Caco-2 (cell line): Measurements from ENCODE around the gene FOXN3. TPM values are rescaled to one million over a fixed set of nuclear protein-coding genes. Genes with fewer than 3 reads are reported as not detected.

Experiments used
- BruUV-seq: library from RNA; stranded (reverse); fragments of 400-500 nt; replicated peaks from 2 replicates; lab custom pipeline; 2021; lab: Mats Ljungman, UMichigan
- CTCF ChIA-PET: fragments of 300-600 bp; sonication (Branson Sonifier 250); formaldehyde crosslinking; loops from one replicate; lab custom pipeline; 2022; ENCODE audit warnings: antibody characterized with exemption; lab: Charles Lee
- POLR2A ChIA-PET: fragments of 300-600 bp; sonication (Branson Sonifier 250); formaldehyde crosslinking; loops from one replicate; lab custom pipeline; 2022; ENCODE audit warnings: antibody characterized with exemption; lab: Charles Lee
- DNase-seq, 2 experiments: peaks; one replicate each; pipeline versions ENCODE4 v3.0.0 to v3.0.0-alpha.2; 2020 to 2022
- H3K27me3 ChIP-seq: replicated peaks from 2 replicates; pipeline ENCODE4 v1.6.0; 2011; ENCODE audit warnings: low read length; ENCODE audit not compliant: control insufficient read depth, insufficient read depth
- H3K36me3 ChIP-seq: 2 replicates; pipeline ENCODE4 v1.5.1; 2011; ENCODE audit warnings: low read length; ENCODE audit not compliant: control insufficient read depth, insufficient read depth
- H3K4me1 ChIP-seq: fragments of 250-450 bp; sonication (Bioruptor Pico); 2 replicates; pipeline ENCODE4 v1.5.1; 2020; ENCODE audit warnings: mild to moderate bottlenecking
- H3K4me3 ChIP-seq: 2 replicates; pipeline ENCODE4 v1.5.1; 2011; ENCODE audit warnings: low read depth, mild to moderate bottlenecking, control low read depth, low read length
- H3K9me3 ChIP-seq: fragments of 250-450 bp; sonication (Bioruptor Pico); 2 replicates; pipeline ENCODE4 v1.5.1; 2020; ENCODE audit warnings: mild to moderate bottlenecking, moderate library complexity
- H3K27ac Mint-ChIP-seq: one replicate; pipeline ENCODE4 v1.8.0; 2022; ENCODE audit warnings: mixed read lengths; ENCODE audit not compliant: unreplicated experiment
- H3K27me3 Mint-ChIP-seq: one replicate; pipeline ENCODE4 v1.8.0; 2022; ENCODE audit warnings: mixed read lengths; ENCODE audit not compliant: insufficient read depth, unreplicated experiment
- H3K36me3 Mint-ChIP-seq: one replicate; pipeline ENCODE4 v1.8.0; 2022; ENCODE audit warnings: mild to moderate bottlenecking, mixed read lengths; ENCODE audit not compliant: insufficient read depth, unreplicated experiment
- H3K4me1 Mint-ChIP-seq: one replicate; pipeline ENCODE4 v1.8.0; 2022; ENCODE audit warnings: low read depth, mixed read lengths; ENCODE audit not compliant: unreplicated experiment
- H3K4me3 Mint-ChIP-seq: one replicate; pipeline ENCODE4 v1.8.0; 2022; ENCODE audit warnings: mild to moderate bottlenecking, moderate library complexity, mixed read lengths; ENCODE audit not compliant: unreplicated experiment
- H3K9me3 Mint-ChIP-seq: one replicate; pipeline ENCODE4 v1.8.0; 2022; ENCODE audit warnings: mixed read lengths; ENCODE audit not compliant: unreplicated experiment
- intact Hi-C: fragments of 100-400 bp; cut with micrococcal nuclease; formaldehyde crosslinking; loops from one replicate; pipeline ENCODE4 v1.10.0; 2022; ENCODE audit not compliant: unreplicated experiment
- total RNA-seq: library from RNA; stranded (reverse); gene quantifications from 2 replicates; pipeline ENCODE4 v1.2.3, GENCODE V29; 2022
- TF ChIP-seq, protein P1 (sequence below), 2 experiments: fragments of 200-600 bp in 1 of 2; IDR thresholded peaks; 1 replicate in 1 of 2; 2 replicates in 1 of 2; pipeline versions ENCODE4 v1.5.1 to v1.8.0; 2011 to 2022; ENCODE audit warnings: antibody characterized with exemption in 1 of 2, control low read depth in 1 of 2, inconsistent platforms in 1 of 2, low read depth in 1 of 2, low read length in 1 of 2, mild to moderate bottlenecking in 1 of 2, moderate library complexity in 1 of 2; ENCODE audit not compliant: insufficient read depth in 1 of 2, severe bottlenecking in 1 of 2, unreplicated experiment in 1 of 2

FOXN3 gene
- total RNA-seq, 1 experiment from 2014 or later: 20.6 TPM

DNA sequence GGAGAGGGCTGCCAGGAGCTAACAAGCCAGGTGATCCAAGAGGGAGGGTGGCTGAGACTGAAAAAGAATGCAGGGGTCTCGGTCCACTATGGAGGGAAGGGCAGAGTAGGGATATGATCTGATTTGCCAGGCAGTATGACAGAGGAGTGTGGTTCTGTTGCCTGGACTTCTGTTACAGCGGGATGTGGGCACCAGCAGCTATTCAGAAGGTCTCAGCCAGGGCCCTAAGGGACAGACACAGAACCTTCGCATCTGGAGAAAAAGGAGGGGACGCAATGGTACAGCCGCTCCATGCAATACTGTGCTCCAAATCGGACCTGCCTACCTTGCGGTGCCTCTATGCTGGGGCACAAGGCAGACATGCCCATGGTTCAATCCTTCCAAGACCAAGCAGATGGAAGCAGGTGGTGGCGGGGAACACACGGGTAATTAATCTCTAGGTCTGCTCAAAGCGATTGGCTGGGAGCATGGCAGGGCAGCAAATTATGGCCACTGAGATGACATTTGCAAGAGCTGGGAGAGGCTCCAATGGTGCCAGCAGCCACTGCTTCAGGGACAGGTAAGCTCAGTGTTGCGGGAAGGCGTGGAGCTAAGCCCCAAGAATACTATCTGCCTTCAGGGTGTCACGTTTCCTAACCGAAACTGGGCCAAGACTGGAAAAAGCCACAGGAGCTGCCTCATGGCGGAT lies 185.5 kb downstream of the FOXN3 start:
- TF ChIP-seq, protein P1, sequence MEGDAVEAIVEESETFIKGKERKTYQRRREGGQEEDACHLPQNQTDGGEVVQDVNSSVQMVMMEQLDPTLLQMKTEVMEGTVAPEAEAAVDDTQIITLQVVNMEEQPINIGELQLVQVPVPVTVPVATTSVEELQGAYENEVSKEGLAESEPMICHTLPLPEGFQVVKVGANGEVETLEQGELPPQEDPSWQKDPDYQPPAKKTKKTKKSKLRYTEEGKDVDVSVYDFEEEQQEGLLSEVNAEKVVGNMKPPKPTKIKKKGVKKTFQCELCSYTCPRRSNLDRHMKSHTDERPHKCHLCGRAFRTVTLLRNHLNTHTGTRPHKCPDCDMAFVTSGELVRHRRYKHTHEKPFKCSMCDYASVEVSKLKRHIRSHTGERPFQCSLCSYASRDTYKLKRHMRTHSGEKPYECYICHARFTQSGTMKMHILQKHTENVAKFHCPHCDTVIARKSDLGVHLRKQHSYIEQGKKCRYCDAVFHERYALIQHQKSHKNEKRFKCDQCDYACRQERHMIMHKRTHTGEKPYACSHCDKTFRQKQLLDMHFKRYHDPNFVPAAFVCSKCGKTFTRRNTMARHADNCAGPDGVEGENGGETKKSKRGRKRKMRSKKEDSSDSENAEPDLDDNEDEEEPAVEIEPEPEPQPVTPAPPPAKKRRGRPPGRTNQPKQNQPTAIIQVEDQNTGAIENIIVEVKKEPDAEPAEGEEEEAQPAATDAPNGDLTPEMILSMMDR (IDR thresholded peaks at IDR 0.05; ENCODE audit: insufficient read depth in 1 of 2, low read depth in 1 of 2, low read length in 1 of 2, severe bottlenecking in 1 of 2, unreplicated experiment in 1 of 2): no peak
- no TSS peak for BruUV-seq
- no peaks in the 10 kb centered on the region for H3K27me3 Mint-ChIP-seq
- POLR2A ChIA-PET: no interaction called here
- no peak overlapping the region for H3K27ac Mint-ChIP-seq
- H3K36me3 Mint-ChIP-seq: no peaks in the 10 kb centered on the region
- CTCF ChIA-PET: no interaction called here
- DNase-seq: no peak
- H3K27me3 ChIP-seq: no peaks in the 10 kb centered on the region
- H3K9me3 Mint-ChIP-seq: no peaks in the 10 kb centered on the region
- H3K4me1 Mint-ChIP-seq: no peaks in the 10 kb centered on the region
- no peaks in the 10 kb centered on the region for H3K36me3 ChIP-seq
- no peaks in the 10 kb centered on the region for H3K4me1 ChIP-seq
- H3K4me3 ChIP-seq: no peak overlapping the region
- intact Hi-C loops: no loop called here
- no peaks in the 10 kb centered on the region for H3K9me3 ChIP-seq
- H3K4me3 Mint-ChIP-seq: no peak overlapping the region

DNA sequence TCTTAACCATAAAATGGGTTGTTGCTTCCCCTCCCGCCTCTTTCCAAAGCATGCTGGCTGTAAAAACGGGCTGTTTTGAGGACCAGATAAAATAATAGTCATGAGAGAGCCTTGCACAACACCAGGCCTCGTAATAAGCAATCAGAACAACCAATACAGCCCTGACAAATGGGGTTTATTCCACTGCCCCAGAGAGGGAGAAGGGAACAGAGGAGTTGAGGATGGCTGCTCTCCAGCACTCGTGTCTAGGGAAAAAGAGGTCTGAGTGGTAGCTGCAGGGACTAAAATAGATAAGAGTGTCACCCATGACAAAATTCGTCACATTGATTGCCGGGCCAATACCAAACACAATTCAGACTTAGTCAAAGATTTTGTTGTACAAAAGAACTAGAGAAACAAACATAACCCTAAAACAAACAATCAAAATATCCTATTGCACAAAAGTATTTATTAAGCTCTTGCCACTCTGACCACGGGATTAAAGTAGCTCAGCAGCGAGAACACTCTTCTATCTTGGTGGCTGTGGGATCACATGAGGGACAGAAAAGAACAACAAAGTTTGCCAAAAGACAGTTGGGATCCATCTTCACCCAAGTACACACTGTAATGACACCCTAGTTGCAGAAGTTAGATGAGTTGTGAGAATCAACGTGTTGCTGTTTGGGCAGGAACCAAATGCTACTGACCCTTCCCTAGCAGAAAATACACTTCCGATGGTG lies 188.0 kb downstream of the FOXN3 start:
- Mint-ChIP-seq H3K9me3 (no peaks in the 10 kb centered on the region), H3K27ac (no peak overlapping the region), H3K4me1 (no peaks in the 10 kb centered on the region), H3K36me3 (no peaks in the 10 kb centered on the region), H3K27me3 (no peaks in the 10 kb centered on the region), H3K4me3 (no peak overlapping the region)
- Histone ChIP-seq H3K4me3 (no peak overlapping the region), H3K4me1 (no peaks in the 10 kb centered on the region), H3K9me3 (no peaks in the 10 kb centered on the region), H3K36me3 (no peaks in the 10 kb centered on the region), H3K27me3 (no peaks in the 10 kb centered on the region)
- no peak for DNase-seq
- intact Hi-C loops: no loop called here
- CTCF ChIA-PET: no interaction called here
- TF ChIP-seq, protein P1 (IDR thresholded peaks at IDR 0.05; ENCODE audit: insufficient read depth in 1 of 2, low read depth in 1 of 2, low read length in 1 of 2, severe bottlenecking in 1 of 2, unreplicated experiment in 1 of 2): no peak
- POLR2A ChIA-PET: no interaction called here
- no TSS peak for BruUV-seq

DNA sequence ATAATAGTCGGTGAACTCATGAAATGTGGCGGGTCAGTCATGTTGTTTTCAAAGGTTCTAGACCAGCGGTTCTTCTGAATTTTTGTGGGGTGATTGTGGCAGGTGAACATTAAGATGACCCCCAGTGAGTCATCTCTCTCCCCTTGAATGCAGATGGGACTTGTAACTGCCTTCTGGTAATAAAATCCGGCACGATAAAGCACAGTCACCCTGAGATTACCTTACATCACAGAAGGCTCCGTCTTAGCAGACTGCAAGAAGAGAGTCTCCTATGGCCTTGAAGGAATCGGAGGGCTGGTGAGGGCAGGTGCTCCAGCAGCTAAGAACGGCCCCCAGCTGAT lies 189.6 kb downstream of the FOXN3 start:
- Mint-ChIP-seq H3K36me3 (no peaks in the 10 kb centered on the region), H3K4me3 (no peak overlapping the region), H3K4me1 (no peaks in the 10 kb centered on the region), H3K27me3 (no peaks in the 10 kb centered on the region), H3K27ac (no peak overlapping the region), H3K9me3 (no peaks in the 10 kb centered on the region)
- H3K4me1 ChIP-seq: no peaks in the 10 kb centered on the region
- DNase-seq: no peak
- H3K27me3 ChIP-seq: no peaks in the 10 kb centered on the region
- TF ChIP-seq, protein P1 (IDR thresholded peaks at IDR 0.05; ENCODE audit: insufficient read depth in 1 of 2, low read depth in 1 of 2, low read length in 1 of 2, severe bottlenecking in 1 of 2, unreplicated experiment in 1 of 2): no peak
- no peaks in the 10 kb centered on the region for H3K9me3 ChIP-seq
- H3K4me3 ChIP-seq: no peak overlapping the region
- H3K36me3 ChIP-seq: no peaks in the 10 kb centered on the region
- POLR2A ChIA-PET: no interaction called here
- CTCF ChIA-PET: no interaction called here
- intact Hi-C loops: no loop called here
- BruUV-seq: no TSS peak
